CD4-positive, CD25-positive, alpha-beta regulatory T cell (primary cell): ENCODE measurements around the gene TRAF3IP1. TPM values are rescaled to one million over a fixed set of nuclear protein-coding genes. Genes with fewer than 3 reads are reported as not detected.

Experiments
- ATAC-seq, 2 donors: fragments of 150-1000 bp; cut with Tn5 transposase; one replicate each; pipeline ENCODE4 v1.10.0; 2021; ENCODE audit warnings: low read depth in 2 of 2, moderate number of reproducible peaks in 2 of 2, moderate library complexity in 1 of 2
- DNase-seq, 3 donors: peaks; one replicate each; pipeline versions ENCODE4 v3.0.0 to v3.0.0-alpha.2; 2012 to 2022; ENCODE audit warnings: mixed read lengths in 1 of 3
- H3K27ac ChIP-seq: one replicate; pipeline ENCODE4 v1.7.0; 2013; ENCODE audit warnings: mild to moderate bottlenecking, low read length; ENCODE audit not compliant: insufficient read depth, poor library complexity, severe bottlenecking
- H3K27me3 ChIP-seq: one replicate; pipeline ENCODE4 v1.7.0; 2013; ENCODE audit warnings: low read length; ENCODE audit not compliant: control insufficient read depth, insufficient read depth
- H3K36me3 ChIP-seq: one replicate; pipeline ENCODE4 v1.7.0; 2013; ENCODE audit warnings: mild to moderate bottlenecking, low read length, moderate library complexity; ENCODE audit not compliant: control insufficient read depth, insufficient read depth
- H3K4me1 ChIP-seq: 2 replicates; pipeline ENCODE4 v1.7.0; 2013; ENCODE audit warnings: mild to moderate bottlenecking, low read length; ENCODE audit not compliant: insufficient read depth, control insufficient read depth, poor library complexity, severe bottlenecking
- H3K4me3 ChIP-seq: one replicate; pipeline ENCODE4 v1.7.0; 2013; ENCODE audit warnings: low read depth, mild to moderate bottlenecking, low read length, moderate library complexity
- H3K9me3 ChIP-seq, 2 experiments: 1 replicate in 1 of 2; 2 replicates in 1 of 2; pipeline ENCODE4 v1.7.0; 2013; ENCODE audit warnings: low read length in 2 of 2, mild to moderate bottlenecking in 1 of 2, moderate library complexity in 1 of 2; ENCODE audit not compliant: control insufficient read depth in 2 of 2
- H3K27ac Mint-ChIP-seq, 3 donors: one replicate each; pipeline ENCODE4 v1.8.0; 2020 to 2022; ENCODE audit warnings: mild to moderate bottlenecking in 3 of 3, mixed read lengths in 3 of 3, moderate library complexity in 2 of 3
- H3K27me3 Mint-ChIP-seq: one replicate; pipeline ENCODE4 v1.8.0; 2022; ENCODE audit warnings: mild to moderate bottlenecking, mixed read lengths
- H3K36me3 Mint-ChIP-seq: one replicate; pipeline ENCODE4 v1.8.0; 2020; ENCODE audit warnings: mixed read lengths
- H3K4me1 Mint-ChIP-seq, 4 donors: one replicate each; pipeline ENCODE4 v1.8.0; 2020 to 2022; ENCODE audit warnings: mixed read lengths in 4 of 4, mild to moderate bottlenecking in 1 of 4
- H3K4me3 Mint-ChIP-seq, 4 donors: one replicate each; pipeline ENCODE4 v1.8.0; 2020 to 2022; ENCODE audit warnings: mild to moderate bottlenecking in 4 of 4, mixed read lengths in 4 of 4, moderate library complexity in 3 of 4
- H3K9me3 Mint-ChIP-seq, 7 donors: one replicate each; pipeline ENCODE4 v1.8.0; 2020 to 2022; ENCODE audit warnings: mixed read lengths in 7 of 7, mild to moderate bottlenecking in 3 of 7, moderate library complexity in 2 of 7
- polyA plus RNA-seq, 4 donors: library from polyadenylated mRNA; unstranded; fragments of 300-500 nt; fragmentation: Illumina TruSeq; gene quantifications; one replicate each; pipeline ENCODE4 v1.2.3, GENCODE V29; 2021
- total RNA-seq: library from RNA; stranded (reverse); gene quantifications from one replicate; pipeline ENCODE4 v1.2.3, GENCODE V29; 2022

TRAF3IP1 gene
- total and polyA plus RNA-seq, 5 donors from 2014 or later = 3.1 to 9.9 (median 3.5) TPM

GRCh38 chr2:238296638-238297457 lies 23.5 kb upstream of the TRAF3IP1 start:
- no peak for DNase-seq
- no peaks in the 10 kb centered on the region for H3K36me3 Mint-ChIP-seq
- H3K27me3 Mint-ChIP-seq = peaks cover 14% of the 10 kb centered on the region
- H3K9me3 Mint-ChIP-seq = peaks cover 0 to 1% (median 0%) of the 10 kb centered on the region in 7 donors
- Histone ChIP-seq H3K27ac (no peak overlapping the region), H3K4me1 (no peaks in the 10 kb centered on the region), H3K4me3 (no peak overlapping the region), H3K27me3 (no peaks in the 10 kb centered on the region), H3K36me3 (no peaks in the 10 kb centered on the region), H3K9me3 (no peaks in the 10 kb centered on the region)
- no peak overlapping the region for H3K4me3 Mint-ChIP-seq
- no peak overlapping the region for H3K27ac Mint-ChIP-seq
- H3K4me1 Mint-ChIP-seq = no peaks in the 10 kb centered on the region
- ATAC-seq = no peak

GRCh38 chr2:238299803-238300202 lies 20.5 kb upstream of the TRAF3IP1 start:
- no peaks in the 10 kb centered on the region for H3K4me1 ChIP-seq
- Mint-ChIP-seq H3K4me1 (no peaks in the 10 kb centered on the region), H3K4me3 (no peak overlapping the region), H3K9me3 (peaks cover 0 to 1% (median 0%) of the 10 kb centered on the region in 7 donors), H3K27ac (no peak overlapping the region), H3K36me3 (no peaks in the 10 kb centered on the region), H3K27me3 (peaks cover 25% of the 10 kb centered on the region)
- no peak overlapping the region for H3K27ac ChIP-seq
- ATAC-seq = no peak
- no peaks in the 10 kb centered on the region for H3K9me3 ChIP-seq
- H3K27me3 ChIP-seq = peaks cover 3% of the 10 kb centered on the region
- DNase-seq = no peak
- H3K36me3 ChIP-seq = no peaks in the 10 kb centered on the region
- no peak overlapping the region for H3K4me3 ChIP-seq

GRCh38 chr2:238302087-238302486 lies 18.2 kb upstream of the TRAF3IP1 start:
- ATAC-seq (no peak), DNase-seq (no peak)
- no peak overlapping the region for H3K27ac Mint-ChIP-seq
- H3K9me3 ChIP-seq = no peaks in the 10 kb centered on the region
- H3K27me3 ChIP-seq = peaks cover 3% of the 10 kb centered on the region
- no peak overlapping the region for H3K4me3 ChIP-seq
- H3K36me3 ChIP-seq = no peaks in the 10 kb centered on the region
- H3K4me1 ChIP-seq = no peaks in the 10 kb centered on the region
- peak overlapping the region in 1 of 4 donors; percentile 23 for H3K4me3 Mint-ChIP-seq
- peaks cover 20% of the 10 kb centered on the region for H3K27me3 Mint-ChIP-seq
- no peaks in the 10 kb centered on the region for H3K36me3 Mint-ChIP-seq
- no peaks in the 10 kb centered on the region for H3K4me1 Mint-ChIP-seq
- no peaks in the 10 kb centered on the region for H3K9me3 Mint-ChIP-seq
- no peak overlapping the region for H3K27ac ChIP-seq

- no peak for ATAC-seq
- H3K9me3 ChIP-seq = no peaks in the 10 kb centered on the region
- peaks cover 3% of the 10 kb centered on the region for H3K27me3 ChIP-seq
- H3K36me3 ChIP-seq = no peaks in the 10 kb centered on the region
- no peaks in the 10 kb centered on the region for H3K4me1 ChIP-seq
- no peak overlapping the region for H3K27ac Mint-ChIP-seq
- H3K4me3 Mint-ChIP-seq = no peak overlapping the region
- no peaks in the 10 kb centered on the region for H3K36me3 Mint-ChIP-seq
- H3K27me3 Mint-ChIP-seq = peaks cover 20% of the 10 kb centered on the region
- H3K4me1 Mint-ChIP-seq = no peaks in the 10 kb centered on the region
- H3K9me3 Mint-ChIP-seq = no peaks in the 10 kb centered on the region
- H3K27ac ChIP-seq = no peak overlapping the region
- H3K4me3 ChIP-seq = no peak overlapping the region
- no peak for DNase-seq
Measured at GRCh38 chr2:238302751-238303150, 17.6 kb upstream of the TRAF3IP1 start.

GRCh38 chr2:238304116-238304515 lies 16.2 kb upstream of the TRAF3IP1 start:
- Mint-ChIP-seq H3K4me3 (no peak overlapping the region), H3K9me3 (no peaks in the 10 kb centered on the region), H3K27me3 (peaks cover 20% of the 10 kb centered on the region), H3K36me3 (no peaks in the 10 kb centered on the region), H3K4me1 (no peaks in the 10 kb centered on the region), H3K27ac (no peak overlapping the region)
- no peaks in the 10 kb centered on the region for H3K4me1 ChIP-seq
- ATAC-seq = no peak
- no peak for DNase-seq
- H3K27me3 ChIP-seq = peaks cover 3% of the 10 kb centered on the region
- no peaks in the 10 kb centered on the region for H3K9me3 ChIP-seq
- H3K27ac ChIP-seq = no peak overlapping the region
- H3K36me3 ChIP-seq = no peaks in the 10 kb centered on the region
- no peak overlapping the region for H3K4me3 ChIP-seq

GRCh38 chr2:238305092-238305862 lies 15.0 kb upstream of the TRAF3IP1 start:
- no peak for ATAC-seq

GRCh38 chr2:238305965-238306671 lies 14.2 kb upstream of the TRAF3IP1 start:
- H3K4me3 Mint-ChIP-seq = no peak overlapping the region
- H3K27me3 Mint-ChIP-seq = peaks cover 19% of the 10 kb centered on the region
- H3K4me1 ChIP-seq = no peaks in the 10 kb centered on the region
- no peaks in the 10 kb centered on the region for H3K36me3 ChIP-seq
- H3K27ac Mint-ChIP-seq = no peak overlapping the region
- no peaks in the 10 kb centered on the region for H3K9me3 ChIP-seq
- H3K27ac ChIP-seq = no peak overlapping the region
- ATAC-seq = no peak
- H3K36me3 Mint-ChIP-seq = no peaks in the 10 kb centered on the region
- H3K4me3 ChIP-seq = no peak overlapping the region
- no peak for DNase-seq
- peaks cover 3% of the 10 kb centered on the region for H3K27me3 ChIP-seq
- no peaks in the 10 kb centered on the region for H3K9me3 Mint-ChIP-seq
- H3K4me1 Mint-ChIP-seq = no peaks in the 10 kb centered on the region

More at GRCh38 chr2:238305092-238305862, 15.0 kb upstream of the TRAF3IP1 start:
- peak overlapping the region in 1 of 3 donors; percentile 66 for H3K27ac Mint-ChIP-seq
- Histone ChIP-seq H3K27me3 (peaks cover 3% of the 10 kb centered on the region), H3K36me3 (no peaks in the 10 kb centered on the region), H3K27ac (no peak overlapping the region), H3K9me3 (no peaks in the 10 kb centered on the region), H3K4me1 (no peaks in the 10 kb centered on the region), H3K4me3 (no peak overlapping the region)
- H3K27me3 Mint-ChIP-seq = peaks cover 17% of the 10 kb centered on the region
- no peaks in the 10 kb centered on the region for H3K36me3 Mint-ChIP-seq
- no peaks in the 10 kb centered on the region for H3K9me3 Mint-ChIP-seq
- H3K4me3 Mint-ChIP-seq = no peak overlapping the region
- no peaks in the 10 kb centered on the region for H3K4me1 Mint-ChIP-seq
- DNase-seq = no peak
